ENCODE measurements around the gene RNF8.
"Not testable (repeated sequence)": the region's sequence is repeated elsewhere in the genome, so short reads cannot be mapped to it uniquely, and the experiment has no call there.

Gene RNF8

GRCh38 chr6:37324131-37325033 is 29.4 kb upstream of the RNF8 start:
- Histone ChIP-seq H3K4me1 (peaks cover 36% of the 10 kb centered on the region), H3K4me3 (ENCODE audit: low read depth, low read length) (no peak overlapping the region), H3K27me3 (no peaks in the 10 kb centered on the region), H3K9me3 (no peaks in the 10 kb centered on the region), H3K36me3 (no peaks in the 10 kb centered on the region)
- no peak for DNase-seq
- no peak for TF ChIP-seq CTCF (IDR thresholded peaks at IDR 0.05; ENCODE audit: low read depth, low read length)

- not testable (repeated sequence) for H3K4me1 ChIP-seq; DNase-seq; H3K36me3 ChIP-seq; H3K9me3 ChIP-seq; H3K4me3 ChIP-seq (ENCODE audit: low read depth, low read length); H3K27me3 ChIP-seq
Measured at GRCh38 chr6:37330345-37330744, 23.4 kb upstream of the RNF8 start.

- no peak for DNase-seq
- H3K4me1 ChIP-seq = no peaks in the 10 kb centered on the region
- no peaks in the 10 kb centered on the region for H3K9me3 ChIP-seq
- no peak overlapping the region for H3K4me3 ChIP-seq (ENCODE audit: low read depth, low read length)
- no peak for TF ChIP-seq CTCF (IDR thresholded peaks at IDR 0.05; ENCODE audit: low read depth, low read length)
- no peaks in the 10 kb centered on the region for H3K27me3 ChIP-seq
- H3K36me3 ChIP-seq = no peaks in the 10 kb centered on the region
Measured at GRCh38 chr6:37331047-37331446, 22.7 kb upstream of the RNF8 start.

- no peaks in the 10 kb centered on the region for H3K9me3 ChIP-seq
- no peak for TF ChIP-seq CTCF (IDR thresholded peaks at IDR 0.05; ENCODE audit: low read depth, low read length)
Measured at GRCh38 chr6:37332894-37333293, 20.9 kb upstream of the RNF8 start.

GRCh38 chr6:37334047-37334446 is 19.7 kb upstream of the RNF8 start:
- H3K4me1 ChIP-seq = no peaks in the 10 kb centered on the region
- no peak for DNase-seq
- no peaks in the 10 kb centered on the region for H3K9me3 ChIP-seq
- no peaks in the 10 kb centered on the region for H3K27me3 ChIP-seq
- H3K36me3 ChIP-seq = no peaks in the 10 kb centered on the region
- H3K4me3 ChIP-seq (ENCODE audit: low read depth, low read length) = no peak overlapping the region
- no peak for TF ChIP-seq CTCF (IDR thresholded peaks at IDR 0.05; ENCODE audit: low read depth, low read length)

More at GRCh38 chr6:37332894-37333293, 20.9 kb upstream of the RNF8 start:
- no peak for DNase-seq
- no peak overlapping the region for H3K4me3 ChIP-seq (ENCODE audit: low read depth, low read length)
- H3K4me1 ChIP-seq = no peaks in the 10 kb centered on the region
- H3K36me3 ChIP-seq = no peaks in the 10 kb centered on the region
- no peaks in the 10 kb centered on the region for H3K27me3 ChIP-seq

GRCh38 chr6:37338317-37338716 is 15.5 kb upstream of the RNF8 start:
- H3K27me3 ChIP-seq; H3K9me3 ChIP-seq; H3K36me3 ChIP-seq; H3K4me1 ChIP-seq; H3K4me3 ChIP-seq (ENCODE audit: low read depth, low read length); DNase-seq: not testable (repeated sequence)

GRCh38 chr6:37338745-37339255 is 15.0 kb upstream of the RNF8 start:
- Histone ChIP-seq H3K4me3 (ENCODE audit: low read depth, low read length) (no peak overlapping the region), H3K4me1 (no peaks in the 10 kb centered on the region), H3K9me3 (no peaks in the 10 kb centered on the region), H3K36me3 (no peaks in the 10 kb centered on the region), H3K27me3 (no peaks in the 10 kb centered on the region)
- no peak for TF ChIP-seq CTCF (IDR thresholded peaks at IDR 0.05; ENCODE audit: low read depth, low read length)
- DNase-seq = no peak
